ENCODE measurements around the gene SEPTIN5. TPM values are rescaled to one million over a fixed set of nuclear protein-coding genes. Genes with fewer than 3 reads are reported as not detected.

Gene SEPTIN5
- total RNA-seq, 1 experiment from 2014 or later = 2.0 TPM

- Histone ChIP-seq H3K4me2 (no peak overlapping the region), H3K4me1 (replicated peaks; ENCODE audit: insufficient read depth) (peaks cover 10% of the 10 kb centered on the region), H2AFZ (no peak overlapping the region), H3K27me3 (ENCODE audit: insufficient read depth, low read depth) (peaks cover 14% of the 10 kb centered on the region), H3K9me2 (ENCODE audit: insufficient read depth) (no peaks in the 10 kb centered on the region), H3K36me3 (ENCODE audit: low read depth) (no peaks in the 10 kb centered on the region), H4K20me1 (ENCODE audit: insufficient read depth) (no peaks in the 10 kb centered on the region), H3F3A (ENCODE audit: insufficient read depth, low read depth) (no peaks in the 10 kb centered on the region; the same call in 1 of the 2 replicates), H3K4me3 (no peak overlapping the region), H3K9me3 (ENCODE audit: insufficient read depth, low read depth) (no peaks in the 10 kb centered on the region), H3K27ac (no peak overlapping the region), H3K79me2 (ENCODE audit: low read depth) (no peaks in the 10 kb centered on the region)
- BruUV-seq (replicated peaks) = no TSS peak
- CTCF ChIA-PET = no interaction called here
- DNase-seq = no peak
- POLR2A ChIA-PET (ENCODE audit: unreplicated experiment) = no interaction called here
- intact Hi-C loops (cut with micrococcal nuclease; ENCODE audit: unreplicated experiment) = no loop called here
- TF ChIP-seq CTCF (conservative IDR thresholded peaks at IDR 0.05) (no peak), EZH2 (IDR thresholded peaks at IDR 0.05; ENCODE audit: low read depth) (no peak)
Observed at GRCh38 chr22:19755145-19755710, 40.9 kb downstream of the SEPTIN5 start.

- H3K4me3 ChIP-seq = no peak overlapping the region
- CTCF ChIA-PET = no interaction called here
- H2AFZ ChIP-seq = no peak overlapping the region
- no peak overlapping the region for H3K27ac ChIP-seq
- no peaks in the 10 kb centered on the region for H3K79me2 ChIP-seq (ENCODE audit: low read depth)
- intact Hi-C loops (cut with micrococcal nuclease; ENCODE audit: unreplicated experiment) = no loop called here
- TF ChIP-seq CTCF (conservative IDR thresholded peaks at IDR 0.05) = no peak
- no peak for TF ChIP-seq EZH2 (IDR thresholded peaks at IDR 0.05; ENCODE audit: low read depth)
- peaks cover 9% of the 10 kb centered on the region for H3K4me1 ChIP-seq (replicated peaks; ENCODE audit: insufficient read depth)
- POLR2A ChIA-PET (ENCODE audit: unreplicated experiment) = no interaction called here
- H3K9me3 ChIP-seq (ENCODE audit: insufficient read depth, low read depth) = no peaks in the 10 kb centered on the region
- no peaks in the 10 kb centered on the region for H4K20me1 ChIP-seq (ENCODE audit: insufficient read depth)
- H3K27me3 ChIP-seq (ENCODE audit: insufficient read depth, low read depth) = peaks cover 14% of the 10 kb centered on the region
- H3K4me2 ChIP-seq = no peak overlapping the region
- no peak for DNase-seq
- no peaks in the 10 kb centered on the region for H3K9me2 ChIP-seq (ENCODE audit: insufficient read depth)
- no peaks in the 10 kb centered on the region for H3K36me3 ChIP-seq (ENCODE audit: low read depth)
- H3F3A ChIP-seq (ENCODE audit: insufficient read depth, low read depth) = no peaks in the 10 kb centered on the region; the same call in 1 of the 2 replicates
- BruUV-seq (replicated peaks) = no TSS peak
Observed at GRCh38 chr22:19755722-19756287, 41.5 kb downstream of the SEPTIN5 start.

- H2AFZ ChIP-seq = no peak overlapping the region
- intact Hi-C loops (cut with micrococcal nuclease; ENCODE audit: unreplicated experiment) = no loop called here
- H3K4me2 ChIP-seq = peak overlapping the region; percentile 50
- no peaks in the 10 kb centered on the region for H3K79me2 ChIP-seq (ENCODE audit: low read depth)
- TF ChIP-seq EZH2 (IDR thresholded peaks at IDR 0.05; ENCODE audit: low read depth) = no peak
- peak; percentile 59 for TF ChIP-seq CTCF (conservative IDR thresholded peaks at IDR 0.05)
- no peaks in the 10 kb centered on the region for H3F3A ChIP-seq (ENCODE audit: insufficient read depth, low read depth)
- no peaks in the 10 kb centered on the region for H4K20me1 ChIP-seq (ENCODE audit: insufficient read depth)
- ChIA-PET POLR2A (ENCODE audit: unreplicated experiment) (no interaction called here), CTCF (no interaction called here)
- peaks cover 14% of the 10 kb centered on the region for H3K27me3 ChIP-seq (ENCODE audit: insufficient read depth, low read depth)
- no peaks in the 10 kb centered on the region for H3K9me2 ChIP-seq (ENCODE audit: insufficient read depth)
- peaks cover 1% of the 10 kb centered on the region; the same call in 1 of the 2 replicates for H3K4me1 ChIP-seq (replicated peaks; ENCODE audit: insufficient read depth)
- no peaks in the 10 kb centered on the region for H3K9me3 ChIP-seq (ENCODE audit: insufficient read depth, low read depth)
- H3K27ac ChIP-seq = no peak overlapping the region
- no peaks in the 10 kb centered on the region for H3K36me3 ChIP-seq (ENCODE audit: low read depth)
- no TSS peak for BruUV-seq (replicated peaks)
- peak overlapping the region; percentile 26; the same call in 1 of the 2 replicates for H3K4me3 ChIP-seq
- peak in 1 of 2 experiments; percentile 50 for DNase-seq
Observed at GRCh38 chr22:19756288-19757128, 42.2 kb downstream of the SEPTIN5 start.

All from PC-9 (cell line).